D341Med (cell line): ENCODE measurements around the gene FANCE.

Source experiments
- DNase-seq: peaks from one replicate; pipeline ENCODE4 v3.0.0; 2012; ENCODE audit warnings: low spot score

FANCE gene

DNA sequence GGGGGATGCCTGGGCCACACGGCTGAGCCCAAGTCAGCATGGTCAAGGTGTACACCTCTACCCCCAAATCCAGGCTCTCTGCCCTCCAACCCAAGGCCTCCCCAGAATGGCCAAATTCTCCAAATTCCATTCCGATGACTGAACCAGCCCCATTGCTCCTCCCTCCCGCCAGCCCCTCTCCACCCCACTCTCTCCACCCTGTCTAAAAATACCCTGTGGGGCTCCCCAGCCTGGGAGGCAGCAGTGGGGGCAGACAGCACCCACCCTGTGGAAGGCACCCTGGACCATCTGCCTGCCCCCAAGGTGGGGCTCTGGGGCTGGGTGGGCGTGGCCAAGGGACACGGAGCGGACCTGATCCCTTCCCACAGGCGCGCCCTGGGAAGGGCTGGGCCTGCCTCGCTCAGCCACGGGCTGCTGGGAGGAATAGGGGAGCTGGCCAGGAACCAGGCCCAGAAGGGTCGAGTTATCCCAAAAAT is 33.3 kb downstream of the FANCE start:
- DNase-seq: no peak

DNA sequence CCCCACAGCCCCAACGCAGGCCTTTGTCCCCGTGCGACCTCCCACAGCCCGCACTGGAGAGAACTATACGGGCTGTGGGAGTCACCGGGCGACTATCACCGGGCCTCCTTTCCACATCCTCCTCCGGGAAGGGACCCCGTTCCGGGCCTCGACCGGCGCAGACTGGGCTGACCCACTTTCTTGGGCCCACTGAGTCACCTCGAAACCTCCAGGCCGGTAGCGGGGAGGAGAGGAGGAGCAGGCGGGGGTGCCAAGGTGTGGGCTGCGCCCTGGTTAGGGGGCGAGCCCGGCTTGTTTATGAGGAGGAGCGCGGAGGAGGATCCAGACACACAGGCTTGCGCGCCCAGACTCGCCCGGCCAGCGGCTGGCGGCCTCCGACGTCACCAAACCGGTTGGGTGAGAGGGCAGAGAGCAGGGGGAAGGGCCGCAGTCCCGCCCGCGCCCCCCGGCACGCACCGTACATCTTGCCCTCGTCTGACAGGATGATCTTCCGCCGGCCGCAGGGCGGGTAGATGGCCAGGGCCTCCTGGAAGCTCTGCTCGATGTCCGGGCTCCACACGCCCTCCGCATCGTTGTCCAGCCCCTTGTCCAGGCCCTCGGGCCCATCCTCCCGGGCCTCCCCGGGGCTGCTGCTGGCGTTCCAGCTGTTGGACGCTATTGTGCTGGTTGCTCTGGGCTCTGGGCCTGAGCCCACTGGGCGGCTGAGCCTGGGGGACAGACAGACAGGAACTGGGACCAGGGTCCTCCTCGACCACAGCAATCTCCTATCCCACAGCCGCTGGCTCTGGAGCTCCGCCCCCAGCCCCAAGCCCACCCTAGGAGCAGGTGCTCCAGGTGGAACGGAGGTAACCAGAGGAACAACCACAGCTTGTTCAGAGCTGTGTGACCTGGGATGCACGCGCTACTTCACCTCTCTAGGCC is 34.1 kb downstream of the FANCE start:
- DNase-seq: no peak

DNA sequence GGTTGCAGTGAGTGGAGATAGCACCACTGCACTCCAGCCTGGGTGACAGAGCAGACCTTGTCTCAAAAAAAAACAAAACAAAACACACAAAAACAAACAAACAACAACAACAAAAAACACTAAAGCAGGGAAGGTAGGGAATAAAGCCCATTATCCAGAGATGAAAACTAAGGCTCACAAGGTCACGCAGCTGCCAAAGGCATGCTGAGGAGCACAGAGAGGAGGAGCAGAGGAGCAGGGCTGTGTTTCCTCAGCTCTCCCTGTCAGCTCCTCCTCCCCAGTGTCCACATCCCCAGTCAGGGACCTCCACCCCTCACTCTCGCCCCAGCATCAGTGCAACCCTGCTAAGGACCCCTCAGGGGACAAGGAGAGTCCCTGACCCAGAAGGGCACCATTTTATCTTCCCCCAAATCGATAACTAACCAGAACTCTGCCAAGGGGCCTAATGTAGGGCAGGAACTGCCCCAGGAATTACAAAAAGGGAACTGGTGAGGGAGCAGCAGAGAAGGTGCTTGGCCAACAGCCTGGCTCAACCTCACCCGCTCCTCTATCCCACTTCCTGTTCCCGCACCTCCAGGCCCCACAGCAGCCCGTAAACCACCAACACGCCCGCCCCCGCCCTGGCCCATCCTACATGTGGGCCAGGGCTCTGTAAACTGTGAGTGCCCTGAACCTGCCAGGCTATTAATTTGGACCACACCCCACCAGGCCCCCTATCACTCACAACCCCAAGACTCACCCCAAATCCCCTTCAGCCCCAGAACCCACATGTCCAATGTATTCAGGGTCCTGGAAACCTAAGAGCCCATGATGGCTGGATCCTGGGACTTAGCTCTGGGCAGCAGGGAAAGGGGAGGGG is 35.7 kb downstream of the FANCE start:
- DNase-seq: no peak

DNA sequence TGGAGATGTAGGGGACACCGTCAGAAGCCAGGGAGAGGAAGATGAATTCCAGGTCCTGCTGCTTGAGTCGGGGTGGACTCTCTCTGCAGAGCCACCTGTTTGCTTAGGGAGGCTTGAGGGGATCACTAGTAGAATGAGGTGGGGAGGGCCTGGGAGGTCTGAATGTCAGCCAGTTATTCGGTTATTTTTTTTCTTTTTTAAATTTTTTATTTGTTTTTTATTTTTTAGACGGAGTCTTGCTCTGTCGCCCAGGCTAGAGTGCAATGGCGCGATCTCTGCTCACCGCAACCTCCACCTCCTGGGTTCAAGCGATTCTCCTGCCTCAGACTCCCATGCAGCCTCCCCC is 36.4 kb downstream of the FANCE start:
- no peak for DNase-seq

DNA sequence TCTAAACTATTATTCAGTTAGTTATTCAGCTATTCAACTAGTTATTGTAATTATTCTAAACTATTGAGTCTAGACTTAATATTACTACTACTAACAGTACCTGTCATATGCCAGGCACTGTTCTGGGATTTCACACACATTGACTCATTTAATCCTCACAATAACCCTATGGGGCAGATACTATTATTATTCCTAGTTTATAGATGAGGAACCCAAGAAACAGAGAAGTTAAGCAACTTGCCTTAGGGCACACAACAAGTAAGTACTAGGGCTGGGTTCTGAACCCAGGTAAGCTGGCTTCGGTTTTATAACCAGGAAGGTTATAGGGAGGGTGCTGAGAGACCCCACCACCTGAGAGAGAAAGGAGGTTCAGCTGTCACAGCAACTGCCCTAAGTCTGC is 36.9 kb downstream of the FANCE start:
- no peak for DNase-seq

DNA sequence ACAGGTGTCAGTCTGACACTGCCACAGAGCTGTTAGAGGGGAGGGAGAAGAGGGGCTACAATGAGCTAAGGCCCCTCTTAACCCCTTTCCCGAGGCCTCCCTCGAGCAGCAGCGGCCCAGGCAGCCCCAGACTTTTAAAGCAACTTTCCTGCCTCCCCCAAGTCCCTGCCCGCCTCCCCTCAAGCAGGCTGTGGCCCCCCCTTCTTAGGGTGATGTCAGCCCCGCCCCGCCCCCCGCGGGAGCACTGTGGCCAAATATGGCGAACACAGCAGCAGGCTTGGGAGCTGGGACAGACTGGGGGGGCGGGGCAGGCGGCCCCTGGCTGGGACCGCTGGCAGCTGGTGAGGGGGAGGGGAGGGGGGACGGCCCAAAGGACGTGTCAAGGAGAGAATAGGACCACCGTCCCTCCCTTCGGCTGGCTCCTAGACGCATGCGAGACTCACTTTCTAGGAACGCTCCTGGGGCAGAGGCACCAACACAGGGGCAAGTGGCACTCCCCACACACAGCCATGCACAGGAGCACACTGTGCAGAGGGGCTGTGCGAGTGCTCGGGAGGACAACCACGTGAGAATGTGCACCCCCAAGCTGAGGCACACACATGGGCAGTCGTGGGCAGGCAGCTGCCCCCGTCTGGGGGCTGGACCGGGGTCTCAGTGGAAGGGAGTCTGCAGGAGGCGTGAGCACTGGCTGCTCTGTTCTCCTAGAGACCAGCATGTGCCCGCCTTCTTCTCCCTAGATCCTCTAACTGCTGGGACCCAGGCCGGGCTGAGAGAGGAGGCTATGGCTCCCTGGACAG is 38.1 kb downstream of the FANCE start:
- DNase-seq: peak; percentile 91

DNA sequence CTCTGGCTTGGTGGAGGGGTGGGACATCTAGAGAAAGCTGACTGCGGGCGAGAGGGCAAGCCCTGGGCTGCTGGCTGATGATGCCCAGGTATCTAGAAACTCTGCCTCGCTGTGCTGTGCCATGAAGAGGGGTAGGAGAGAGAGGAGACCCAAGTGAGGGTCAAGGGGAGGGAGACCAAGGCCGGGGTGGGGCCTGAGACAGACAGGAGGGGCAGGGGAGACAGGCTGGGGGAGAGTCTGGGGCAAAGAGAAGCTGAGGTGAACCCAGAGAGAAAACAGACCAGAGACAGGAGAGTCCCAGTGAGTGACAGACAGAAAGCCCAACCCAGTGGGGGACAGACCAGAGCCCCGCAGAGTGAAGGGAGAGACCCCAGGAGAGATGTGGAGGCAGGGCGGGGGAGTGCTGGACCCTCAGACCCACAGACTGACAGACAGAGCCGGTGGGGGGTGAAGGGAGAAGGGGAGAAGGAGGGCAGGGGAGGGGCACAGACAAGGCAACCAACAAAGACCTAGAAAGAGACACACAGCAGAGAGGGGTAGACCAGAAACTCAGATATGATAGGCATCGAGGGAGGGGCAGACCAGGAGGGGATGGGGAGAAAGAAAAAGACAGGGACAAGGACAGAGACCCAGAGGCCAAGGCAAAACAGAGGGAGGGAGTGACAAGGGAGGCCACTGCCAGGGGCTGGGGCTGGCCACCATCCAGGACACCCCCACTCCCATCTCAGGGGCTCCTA is 38.9 kb downstream of the FANCE start:
- DNase-seq: no peak

DNA sequence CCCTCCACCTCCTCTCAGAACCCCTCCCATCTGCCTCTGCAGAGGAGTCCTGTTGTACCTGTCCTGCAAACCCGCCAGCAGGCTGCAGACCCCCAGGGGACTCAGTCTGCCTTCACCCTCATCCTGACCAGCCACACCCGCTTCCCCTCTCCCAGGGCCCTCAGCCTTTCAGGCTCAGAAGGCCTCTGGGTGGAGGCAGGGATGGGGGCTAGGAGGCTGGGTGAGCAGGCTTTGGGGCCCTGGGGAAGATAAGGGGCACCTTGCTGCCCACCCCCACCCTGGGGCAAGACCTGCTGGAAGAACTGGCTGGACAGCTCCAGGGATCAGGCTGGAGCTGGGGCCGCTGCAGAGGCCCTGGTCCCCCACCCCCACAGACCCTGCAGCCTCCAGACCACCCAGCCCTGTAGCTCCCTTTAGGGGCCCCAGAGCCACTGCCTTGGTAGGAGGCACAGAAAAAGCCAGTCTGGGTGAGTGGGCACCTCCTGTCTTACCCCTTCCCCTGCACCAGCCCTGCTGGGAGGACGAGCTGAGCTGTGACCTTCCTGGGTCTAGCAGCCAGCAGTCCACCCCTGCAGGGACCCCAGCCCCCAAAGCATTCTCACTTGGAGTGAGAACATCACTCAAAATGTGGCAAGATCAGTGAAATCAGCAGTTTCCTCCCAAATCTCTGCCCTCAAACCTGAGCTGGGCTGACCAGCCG is 39.6 kb downstream of the FANCE start:
- no peak for DNase-seq

DNA sequence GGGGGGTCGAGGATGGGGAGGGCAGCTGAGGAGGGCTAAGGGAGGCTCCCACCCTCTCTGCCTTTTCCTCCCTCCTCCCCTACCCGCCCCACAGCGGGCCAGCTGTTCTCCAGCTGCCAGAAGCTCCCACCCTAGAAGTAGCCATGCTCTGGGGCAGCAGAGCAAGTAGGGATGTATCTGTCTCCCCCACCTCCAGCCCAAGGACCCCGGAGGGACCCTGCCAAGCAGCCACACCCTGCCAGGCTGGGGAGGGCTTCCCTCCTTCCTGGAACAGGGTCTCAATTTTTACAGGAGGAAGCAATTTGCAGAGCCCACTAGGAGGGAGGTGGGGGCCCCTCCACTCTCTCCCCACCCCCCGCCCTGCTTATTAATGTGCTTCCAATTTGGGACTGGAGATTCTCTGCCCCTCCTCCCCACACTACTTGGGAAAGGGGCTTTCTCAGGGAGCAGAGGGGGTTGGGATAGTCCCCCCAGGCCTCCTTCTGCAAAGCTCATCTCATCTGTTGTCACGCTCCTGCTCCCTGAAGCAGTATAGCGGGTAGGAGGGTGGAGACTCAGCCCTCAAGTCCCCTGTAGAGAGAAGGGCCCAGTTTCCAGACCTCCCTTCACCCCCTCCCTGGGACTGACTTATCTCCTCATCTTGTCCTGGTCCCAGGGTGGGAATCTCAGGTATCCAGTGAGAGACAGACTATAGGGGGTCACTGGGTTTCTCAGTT is 40.3 kb downstream of the FANCE start:
- DNase-seq: no peak

DNA sequence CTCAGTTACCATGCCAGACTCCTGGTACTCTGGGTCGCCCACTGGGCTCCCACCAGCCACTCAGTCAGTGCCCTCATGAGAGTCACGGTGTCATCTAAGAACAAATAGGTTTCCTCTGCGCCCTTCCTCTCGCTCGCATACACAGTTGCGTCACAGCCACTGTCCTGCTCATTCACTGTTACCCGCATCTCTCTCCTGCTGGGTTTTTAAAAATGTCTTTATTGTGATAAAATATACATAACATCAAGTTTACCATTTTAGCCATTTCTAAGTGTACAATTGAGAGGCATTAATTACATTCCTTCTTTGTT is 40.8 kb downstream of the FANCE start:
- no peak for DNase-seq

DNA sequence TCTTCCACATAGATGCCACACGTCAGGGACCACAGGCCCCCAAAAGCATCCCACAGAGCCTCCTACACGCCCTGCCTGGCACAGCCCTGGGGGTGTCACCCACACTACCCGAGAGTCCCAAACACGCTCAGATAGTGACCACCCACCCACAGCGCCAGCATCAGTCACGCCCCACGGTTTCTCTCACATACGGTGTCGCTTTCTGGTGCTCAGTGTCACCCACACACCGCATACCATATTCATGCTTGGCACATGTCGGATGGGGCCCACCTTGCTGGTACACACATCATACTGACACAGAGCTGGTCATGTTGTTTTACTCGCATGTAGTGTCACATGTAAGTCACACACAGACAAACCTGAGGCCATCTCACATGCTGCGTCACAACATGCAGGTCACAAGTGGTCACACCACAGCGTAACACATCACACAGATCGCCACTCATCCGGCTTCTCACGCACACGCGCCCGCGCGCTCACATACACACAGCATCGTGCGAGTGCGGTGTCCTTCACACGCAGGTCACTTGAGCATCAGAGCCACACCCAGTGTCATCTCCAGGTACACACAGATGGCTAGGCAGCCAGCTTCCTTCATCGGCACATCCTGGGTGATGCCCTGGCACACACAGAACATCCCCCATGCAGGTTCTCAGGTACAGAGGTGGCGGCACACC is 41.3 kb downstream of the FANCE start:
- DNase-seq: no peak

DNA sequence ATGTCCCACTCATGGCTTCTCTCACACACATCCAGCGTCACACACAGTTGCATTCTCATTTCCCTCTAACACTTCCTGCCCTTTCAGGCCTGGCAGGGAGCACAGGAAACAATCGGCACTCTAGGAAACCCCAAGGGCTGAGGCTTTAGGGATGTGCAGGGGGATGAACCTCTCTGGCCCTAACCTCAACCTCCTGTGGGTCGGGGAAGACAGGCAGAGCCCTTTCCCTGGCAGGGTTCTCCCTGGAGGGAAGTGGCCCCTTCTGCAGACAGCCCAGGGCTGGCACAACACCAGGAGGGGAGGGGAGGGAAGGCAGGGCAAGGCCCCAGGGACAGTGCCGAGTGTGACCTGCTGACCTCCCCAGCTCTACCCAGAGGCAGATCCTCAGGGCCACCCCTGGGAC is 42.0 kb downstream of the FANCE start:
- no peak for DNase-seq

DNA sequence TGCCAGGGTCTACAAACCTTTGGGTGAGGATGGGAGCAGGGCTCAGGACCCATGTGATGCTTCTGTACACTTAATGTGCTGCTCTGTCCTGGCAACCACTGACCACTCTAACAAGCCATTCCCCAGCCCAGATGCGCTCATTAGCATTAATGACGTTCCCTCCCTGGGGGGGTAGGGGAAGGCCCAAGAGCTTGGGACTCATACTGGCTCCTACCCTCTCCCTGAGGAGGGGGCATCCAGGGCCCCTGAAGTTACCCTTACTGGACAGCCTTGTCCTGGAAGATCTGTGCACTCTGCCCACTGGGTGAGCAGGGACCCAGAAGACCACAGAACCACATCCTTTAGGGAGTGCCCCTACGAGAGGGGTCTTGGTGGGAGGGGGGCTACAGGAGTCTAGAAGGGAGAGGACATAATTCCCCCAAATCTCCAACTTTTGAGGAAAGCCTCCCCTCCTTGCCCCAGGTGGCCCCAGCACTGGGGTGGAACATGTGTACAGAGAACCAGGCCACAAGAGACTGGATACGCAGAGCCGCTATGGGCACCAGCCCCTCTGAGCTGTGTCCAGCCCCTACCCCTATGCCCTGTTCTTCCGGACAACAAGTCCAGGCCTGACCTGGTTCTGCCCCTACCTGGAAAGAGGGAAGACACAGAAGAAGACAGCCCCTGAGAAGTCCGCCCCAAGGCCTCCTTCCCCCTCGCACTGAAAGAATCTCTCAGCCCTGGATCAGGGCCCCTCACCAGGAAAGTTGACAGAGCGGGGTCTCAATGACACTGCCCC is 43.3 kb downstream of the FANCE start:
- DNase-seq: no peak

DNA sequence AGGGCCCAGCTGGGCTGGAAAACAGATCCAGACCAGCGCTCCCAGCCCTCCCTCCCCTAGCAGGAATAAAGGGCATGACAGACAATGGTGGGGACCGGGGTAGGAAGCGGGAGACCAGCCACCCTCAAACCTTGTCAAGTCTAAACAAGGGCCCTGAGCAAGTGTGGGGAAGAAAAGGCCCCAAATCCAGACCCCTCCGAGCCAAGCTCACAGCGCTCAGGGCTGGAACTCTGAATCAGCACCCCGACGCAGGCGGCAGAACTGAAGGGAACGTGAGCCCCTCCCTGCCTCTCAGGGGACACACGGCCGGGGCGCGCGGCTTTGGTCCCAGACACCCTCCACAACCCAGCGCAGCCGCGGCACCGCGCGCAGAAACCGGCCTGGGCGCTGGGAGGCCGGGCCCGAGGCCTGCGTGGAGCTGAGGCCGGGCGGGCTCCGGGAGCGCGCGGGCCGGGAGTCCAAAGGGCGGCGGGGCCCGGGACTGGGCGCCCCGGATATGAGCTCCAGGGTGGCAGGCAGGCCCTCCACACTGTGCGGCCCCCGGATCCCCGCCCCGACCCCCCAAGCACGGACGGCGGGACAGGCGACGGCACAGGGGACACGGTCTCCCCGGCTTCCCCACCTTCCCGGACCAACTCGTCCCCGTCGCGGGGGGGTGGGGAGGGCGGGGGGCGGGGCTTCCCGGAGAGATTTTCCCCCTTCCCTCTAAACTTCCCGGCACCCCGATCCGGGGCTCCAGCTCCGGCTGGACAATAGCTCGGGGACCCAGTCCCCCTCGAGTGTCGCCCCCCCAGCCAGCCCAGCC is 44.1 kb downstream of the FANCE start:
- DNase-seq: peak; percentile 80

DNA sequence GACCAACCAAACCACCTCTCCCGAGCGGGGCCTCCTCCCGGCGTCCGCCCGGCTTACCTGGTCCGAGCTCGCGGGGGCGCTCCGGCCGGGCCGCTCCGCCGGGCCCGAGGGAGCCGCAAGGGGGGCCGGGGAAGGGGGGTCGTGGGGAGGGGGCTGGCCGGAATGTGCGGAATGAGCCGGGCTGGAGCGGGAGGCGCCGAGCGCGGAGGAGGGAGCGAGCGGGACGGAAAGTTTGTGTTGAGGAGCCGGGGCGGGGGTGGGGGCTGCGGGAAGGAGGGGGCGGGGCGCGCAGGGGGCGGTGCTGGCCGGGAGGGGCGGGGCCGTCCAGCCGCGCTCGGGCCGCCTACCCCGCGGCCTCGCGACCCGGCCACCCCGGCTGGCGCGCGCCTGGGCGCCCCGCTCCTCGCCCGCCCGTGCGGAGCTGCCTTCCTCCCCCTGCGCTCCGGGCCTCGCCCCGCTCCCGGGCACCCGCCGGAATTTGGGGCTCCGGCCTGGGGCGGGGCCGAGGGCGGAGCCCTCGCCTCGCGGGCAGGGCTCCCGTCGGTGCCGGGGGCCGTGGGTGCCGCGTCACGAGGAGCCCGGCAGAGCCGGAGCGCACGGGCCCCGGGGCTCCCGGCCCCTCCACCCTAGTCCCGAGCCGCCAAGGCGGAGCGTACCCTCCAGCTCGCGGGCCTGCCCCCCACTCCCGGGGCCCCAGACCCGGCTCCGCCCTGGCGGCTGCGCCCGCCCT is 44.9 kb downstream of the FANCE start, which contains the start of gene TEAD3:
TEAD3 (minus strand) TSS at position 239 of the 730 bp plus-strand sequence.
- DNase-seq: peak; percentile 96

DNA sequence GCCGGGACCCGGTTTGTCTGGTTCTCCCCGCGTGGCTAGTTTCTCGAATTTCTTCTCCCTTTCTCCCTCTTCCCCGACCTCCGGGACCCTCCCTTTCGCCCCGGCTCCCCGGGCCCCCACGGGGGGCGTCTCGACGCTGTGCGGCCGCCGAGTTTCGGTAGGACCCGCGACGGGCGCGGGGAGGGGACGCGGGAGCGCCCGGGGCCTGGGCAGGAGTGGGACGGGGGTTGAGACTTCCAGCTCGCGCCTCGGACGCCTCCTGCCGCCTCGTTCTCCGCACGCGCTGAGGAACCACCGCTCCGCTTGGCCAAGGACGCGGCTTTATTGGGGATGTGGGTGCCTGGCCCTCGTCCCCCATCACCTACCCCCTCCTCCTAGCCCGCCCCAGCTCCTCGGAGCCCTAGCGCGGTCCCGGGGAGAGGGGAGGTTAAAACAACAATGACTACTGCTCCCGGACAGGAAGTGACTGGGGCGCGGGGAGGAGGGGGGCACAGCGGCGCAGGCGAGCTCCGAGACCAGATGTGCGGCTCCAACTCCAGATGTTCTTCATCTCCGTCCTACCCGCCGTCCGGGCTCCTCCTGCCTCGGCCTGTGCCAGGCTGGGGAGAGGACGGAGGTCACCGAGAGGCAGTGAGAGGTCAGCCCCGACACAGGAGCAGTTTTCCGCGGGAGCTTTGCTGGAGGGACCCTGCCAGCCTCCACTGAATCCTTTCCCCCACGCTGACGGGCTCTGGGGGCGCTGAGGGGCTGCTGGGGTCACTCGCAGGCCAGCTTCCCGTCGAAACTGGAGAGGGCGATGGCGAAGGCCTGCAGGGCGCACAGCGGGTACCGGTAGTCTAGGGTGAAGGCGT is 45.7 kb downstream of the FANCE start:
- DNase-seq: peak; percentile 80
